IPS-18c (cell line): ENCODE data around the gene APOA5.
"Not testable (repeated sequence)": the region's sequence is repeated elsewhere in the genome, so short reads cannot be mapped to it uniquely, and the experiment has no call there.

Source experiments
- H3K4me3 ChIP-seq: 2 replicates; pipeline ENCODE4 v1.7.0; 2013; ENCODE audit warnings: low read depth, mild to moderate bottlenecking, low read length, moderate library complexity; ENCODE audit not compliant: insufficient read depth
- H3K9me3 ChIP-seq: one replicate; pipeline ENCODE4 v1.6.1; 2013; ENCODE audit warnings: mild to moderate bottlenecking, low read length, moderate library complexity; ENCODE audit not compliant: control insufficient read depth, insufficient read depth

APOA5 gene

GRCh38 chr11:116791813-116792143 lies at the start of gene APOA5:
APOA5 (minus strand) TSS chr11:116791879; CDS start chr11:116791860, 19 bp downstream.
- Histone ChIP-seq H3K4me3 (no peak within 1 kb of the TSS; the same call in 1 of the 2 replicates), H3K9me3 (peaks cover 2% of the 10 kb centered on the region)

GRCh38 chr11:116840746-116841296 lies 49.1 kb upstream of the APOA5 start:
- Histone ChIP-seq H3K9me3 (no peaks in the 10 kb centered on the region), H3K4me3 (no peak overlapping the region)

DNA sequence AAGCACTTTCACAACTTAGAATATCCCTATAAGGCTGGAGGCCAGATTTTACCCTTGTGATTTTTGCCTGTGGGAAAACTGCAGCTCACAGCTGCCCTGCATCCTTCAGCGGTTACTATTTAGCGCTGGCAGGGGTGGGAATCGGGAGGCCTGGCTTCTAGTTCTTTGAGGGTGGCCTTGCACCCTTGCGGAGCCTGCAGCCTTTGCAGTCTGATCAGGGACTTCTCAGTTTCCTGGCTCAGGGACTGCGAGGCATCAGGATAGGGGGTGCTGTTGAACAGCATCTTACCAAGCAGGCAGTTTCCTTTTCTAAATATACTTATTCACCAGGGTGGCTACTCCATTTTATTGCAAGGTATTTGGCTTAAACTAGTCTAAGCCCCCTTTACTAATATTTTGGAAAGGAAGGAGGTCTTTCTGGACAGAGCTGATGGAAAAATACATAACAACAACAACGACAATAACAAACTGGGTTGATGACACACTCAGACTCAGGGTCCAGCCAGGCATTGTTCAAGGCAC lies 48.6 kb upstream of the APOA5 start:
- H3K9me3 ChIP-seq = no peaks in the 10 kb centered on the region
- no peak overlapping the region for H3K4me3 ChIP-seq

DNA sequence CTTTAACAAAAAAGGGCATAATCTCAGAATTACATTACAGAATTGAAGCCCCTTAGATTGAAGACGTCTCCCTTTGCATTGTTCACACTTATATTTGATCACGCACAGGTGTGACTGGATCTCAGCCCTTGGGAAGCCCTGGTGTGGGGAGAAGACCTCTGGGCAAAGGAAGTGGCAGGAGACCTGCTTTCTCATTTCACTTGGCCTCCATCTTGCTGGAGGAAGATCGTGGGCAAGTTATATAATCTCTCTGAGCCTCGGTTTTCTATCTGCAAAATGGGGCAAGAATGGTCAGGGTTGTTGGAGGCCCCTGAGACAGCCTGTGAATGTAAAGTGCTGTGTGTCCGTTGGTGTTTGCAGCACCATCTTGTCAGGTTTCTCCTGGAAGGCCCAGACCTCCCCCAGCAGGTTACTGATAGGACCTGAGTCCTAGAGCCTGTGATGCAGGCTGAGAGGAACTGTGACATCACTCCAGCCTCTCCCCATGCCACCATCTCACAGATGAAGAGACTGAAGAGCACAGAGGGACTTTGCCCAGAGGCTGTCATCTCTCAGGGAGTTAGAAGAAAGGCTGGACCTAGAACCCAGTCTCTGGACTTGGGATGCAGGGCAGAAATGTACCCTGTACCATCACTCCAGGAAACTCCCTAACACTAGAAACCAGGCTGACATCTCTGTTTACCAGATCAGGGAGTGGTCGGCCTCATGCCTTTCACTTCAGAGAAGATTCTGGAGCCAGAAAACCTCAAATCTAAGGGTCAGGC lies 46.8 kb upstream of the APOA5 start:
- no peaks in the 10 kb centered on the region for H3K9me3 ChIP-seq
- no peak overlapping the region for H3K4me3 ChIP-seq

GRCh38 chr11:116837231-116838091 lies 45.8 kb upstream of the APOA5 start, which contains the start of gene APOA1:
APOA1 (minus strand) TSS chr11:116837622; CDS start chr11:116837387, 235 bp downstream.
- Histone ChIP-seq H3K4me3 (no peak within 1 kb of the TSS), H3K9me3 (peaks cover 3% of the 10 kb centered on the region)

GRCh38 chr11:116836632-116836991 lies 44.9 kb upstream of the APOA5 start:
- Histone ChIP-seq H3K4me3 (no peak overlapping the region), H3K9me3 (peaks cover 3% of the 10 kb centered on the region)

DNA sequence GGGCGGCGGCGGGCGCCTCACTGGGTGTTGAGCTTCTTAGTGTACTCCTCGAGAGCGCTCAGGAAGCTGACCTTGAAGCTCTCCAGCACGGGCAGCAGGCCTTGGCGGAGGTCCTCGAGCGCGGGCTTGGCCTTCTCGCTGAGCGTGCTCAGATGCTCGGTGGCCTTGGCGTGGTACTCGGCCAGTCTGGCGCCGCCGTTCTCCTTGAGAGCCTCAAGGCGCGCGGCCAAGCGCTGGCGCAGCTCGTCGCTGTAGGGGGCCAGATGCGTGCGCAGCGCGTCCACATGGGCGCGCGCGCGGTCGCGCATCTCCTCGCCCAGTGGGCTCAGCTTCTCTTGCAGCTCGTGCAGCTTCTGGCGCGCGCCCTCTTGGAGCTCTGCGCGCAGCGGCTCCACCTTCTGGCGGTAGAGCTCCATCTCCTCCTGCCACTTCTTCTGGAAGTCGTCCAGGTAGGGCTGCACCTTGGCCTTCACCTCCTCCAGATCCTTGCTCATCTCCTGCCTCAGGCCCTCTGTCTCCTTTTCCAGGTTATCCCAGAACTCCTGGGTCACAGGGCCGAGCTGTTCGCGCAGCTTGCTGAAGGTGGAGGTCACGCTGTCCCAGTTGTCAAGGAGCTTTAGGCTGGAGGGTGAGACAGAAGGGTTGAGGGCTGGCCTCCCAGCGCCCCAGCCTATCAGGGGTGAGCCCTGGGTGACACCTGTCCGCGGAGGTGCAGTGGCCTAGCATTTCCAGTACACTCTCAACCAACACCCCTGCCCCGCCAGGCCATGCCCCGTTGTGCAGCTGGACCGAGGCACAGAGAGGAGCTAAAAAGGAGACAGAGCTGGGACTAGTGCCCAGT lies 44.3 kb upstream of the APOA5 start:
- Histone ChIP-seq H3K9me3 (peaks cover 3% of the 10 kb centered on the region), H3K4me3 (peak overlapping the region; percentile 51)

- Histone ChIP-seq H3K9me3 (peaks cover 3% of the 10 kb centered on the region), H3K4me3 (peak overlapping the region; percentile 51)
Measured at GRCh38 chr11:116835042-116835772, 43.5 kb upstream of the APOA5 start.

- H3K4me3 ChIP-seq, H3K9me3 ChIP-seq: not testable (repeated sequence)
Measured at GRCh38 chr11:116834535-116835041, 42.9 kb upstream of the APOA5 start.

DNA sequence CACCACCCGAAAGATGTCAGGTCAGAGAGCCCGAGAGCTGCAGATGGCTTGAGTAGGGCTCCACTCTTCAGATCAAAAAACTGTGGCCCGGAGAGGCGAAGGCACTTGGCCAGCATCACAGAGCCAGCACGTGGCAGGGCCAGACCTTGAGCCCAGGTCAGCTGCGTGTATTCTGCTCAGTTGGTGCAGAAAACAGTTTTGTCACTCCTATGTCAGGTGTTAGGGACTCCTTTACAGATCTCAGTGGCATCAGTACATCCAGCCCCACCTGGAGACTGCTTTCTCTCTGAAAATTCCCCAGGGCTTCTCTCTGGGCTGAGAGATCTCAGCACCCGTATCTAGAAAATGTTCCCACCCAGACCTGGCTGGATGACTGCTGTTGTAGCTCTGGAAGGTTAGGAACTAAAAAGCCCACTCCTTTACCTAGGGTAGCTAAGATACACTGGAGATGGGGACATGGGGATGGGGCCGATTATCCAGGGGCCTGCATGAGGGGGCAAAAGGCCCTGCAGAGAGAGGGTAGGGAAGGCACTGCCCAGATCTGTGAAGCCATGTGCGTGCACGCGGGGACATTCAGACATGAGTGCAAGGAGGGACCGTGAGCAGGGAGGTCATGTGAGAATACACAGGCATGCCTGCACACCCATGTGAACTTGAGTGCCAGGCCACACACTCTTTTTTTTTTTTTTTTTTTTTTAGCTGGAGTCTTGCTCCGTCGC lies 42.3 kb upstream of the APOA5 start:
- H3K9me3 ChIP-seq = peaks cover 3% of the 10 kb centered on the region
- H3K4me3 ChIP-seq = no peak overlapping the region

GRCh38 chr11:116833491-116833815 lies 41.8 kb upstream of the APOA5 start:
- peaks cover 3% of the 10 kb centered on the region for H3K9me3 ChIP-seq
- no peak overlapping the region for H3K4me3 ChIP-seq

- peaks cover 3% of the 10 kb centered on the region for H3K9me3 ChIP-seq
- no peak overlapping the region for H3K4me3 ChIP-seq
Measured at GRCh38 chr11:116832350-116833290, 40.9 kb upstream of the APOA5 start.

DNA sequence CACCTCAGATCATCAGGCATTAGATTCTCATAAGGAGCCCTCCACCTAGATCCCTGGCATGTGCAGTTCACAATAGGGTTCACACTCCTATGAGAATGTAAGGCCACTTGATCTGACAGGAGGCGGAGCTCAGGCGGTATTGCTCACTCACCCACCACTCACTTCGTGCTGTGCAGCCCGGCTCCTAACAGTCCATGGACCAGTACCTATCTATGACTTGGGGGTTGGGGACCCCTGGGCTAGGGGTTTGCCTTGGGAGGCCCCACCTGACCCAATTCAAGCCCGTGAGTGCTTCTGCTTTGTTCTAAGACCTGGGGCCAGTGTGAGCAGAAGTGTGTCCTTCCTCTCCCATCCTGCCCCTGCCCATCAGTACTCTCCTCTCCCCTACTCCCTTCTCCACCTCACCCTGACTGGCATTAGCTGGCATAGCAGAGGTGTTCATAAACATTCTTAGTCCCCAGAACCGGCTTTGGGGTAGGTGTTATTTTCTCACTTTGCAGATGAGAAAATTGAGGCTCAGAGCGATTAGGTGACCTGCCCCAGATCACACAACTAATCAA lies 40.2 kb upstream of the APOA5 start:
- Histone ChIP-seq H3K9me3 (peaks cover 3% of the 10 kb centered on the region), H3K4me3 (no peak overlapping the region)

- no peak overlapping the region for H3K4me3 ChIP-seq
- H3K9me3 ChIP-seq = peaks cover 3% of the 10 kb centered on the region
Measured at GRCh38 chr11:116830184-116830912, 38.7 kb upstream of the APOA5 start.
